K562 (cell line): ENCODE data around the gene RNF19B. TPM values are rescaled to one million over a fixed set of nuclear protein-coding genes. Genes with fewer than 3 reads are reported as not detected.

Experiments used
- ATAC-seq: fragments of 200-7000 bp; cut with Tn5 transposase; 3 replicates; pipeline ENCODE4 v1.9.1; 2020; ENCODE audit warnings: moderate library complexity
- BruUV-seq: library from RNA; stranded (reverse); fragments of 400-500 nt; replicated peaks from 2 replicates; lab custom pipeline; 2021; lab: Mats Ljungman, UMichigan
- CTCF ChIA-PET: fragments of 300-600 bp; formaldehyde crosslinking; extraction: SDS; loops from one replicate; lab custom pipeline; 2021; ENCODE audit warnings: low intra/inter-chr PET ratio; lab: Yijun Ruan, JAX
- POLR2A ChIA-PET: fragments of 300-600, 350-650 bp; sonication (Branson Sonifier 250); formaldehyde crosslinking; extraction: SDS; loops from one replicate; lab custom pipeline; 2021; ENCODE audit warnings: antibody characterized with exemption, inconsistent platforms; lab: Yijun Ruan, JAX
- DNase-seq, 4 experiments: peaks; one replicate each; pipeline versions ENCODE4 v3.0.0 to v3.0.0-alpha.2; 2011 to 2018; ENCODE audit warnings: low spot score in 3 of 4, mixed read lengths in 3 of 4; ENCODE audit errors: extremely low read depth in 1 of 4
- FAIRE-seq: peaks from 2 replicates; lab custom pipeline; 2011; peaks lifted over from hg19 to GRCh38; lab: Jason Lieb, UNC
- H2AFZ ChIP-seq: 2 replicates; pipeline ENCODE4 v1.6.0; 2011; ENCODE audit warnings: low read depth, low read length, control low read depth, inconsistent platforms
- H3K27ac ChIP-seq: fragments of 200-600 bp; 3 replicates; pipeline ENCODE4 v1.8.0; 2011; ENCODE audit warnings: low read depth, mild to moderate bottlenecking, control low read depth, inconsistent platforms, low read length, moderate library complexity, mixed read lengths; ENCODE audit errors: extremely low read depth
- H3K27me3 ChIP-seq, 2 experiments: fragments of 300-600 bp in 1 of 2; 2 replicates in 1 of 2; 3 replicates in 1 of 2; pipeline versions ENCODE4 v1.6.0 to v1.8.0; 2011; ENCODE audit warnings: inconsistent platforms in 2 of 2, low read length in 2 of 2, mild to moderate bottlenecking in 1 of 2, mixed read lengths in 1 of 2, moderate library complexity in 1 of 2; ENCODE audit not compliant: control insufficient read depth in 2 of 2, insufficient read depth in 2 of 2
- H3K36me3 ChIP-seq: fragments of 300-600 bp; 3 replicates; pipeline ENCODE4 v1.8.0; 2011; ENCODE audit warnings: mild to moderate bottlenecking, low read length, inconsistent platforms; ENCODE audit not compliant: control insufficient read depth, insufficient read depth
- H3K4me1 ChIP-seq, 2 experiments: fragments of 200-600 bp in 1 of 2; replicated peaks in 1 of 2; 2 replicates in 1 of 2; 3 replicates in 1 of 2; pipeline versions ENCODE4 v1.5.1 to v1.8.0; 2011; ENCODE audit warnings: inconsistent platforms in 2 of 2, low read length in 2 of 2, mild to moderate bottlenecking in 1 of 2, mixed read lengths in 1 of 2, moderate library complexity in 1 of 2; ENCODE audit not compliant: control insufficient read depth in 2 of 2, insufficient read depth in 2 of 2
- H3K4me2 ChIP-seq: 2 replicates; pipeline ENCODE4 v1.6.1; 2011; ENCODE audit warnings: low read length, control low read depth, inconsistent platforms, mixed read lengths; ENCODE audit not compliant: insufficient read depth
- H3K4me3 ChIP-seq: fragments of 200-600 bp; sonication (generic), shearing (Covaris generic); 2 replicates; pipeline ENCODE4 v1.5.1; 2016; ENCODE audit warnings: control low read depth, inconsistent platforms
- H3K79me2 ChIP-seq: fragments of 200-600 bp; 3 replicates; pipeline ENCODE4 v1.8.0; 2011; ENCODE audit warnings: low read length, inconsistent platforms; ENCODE audit not compliant: control insufficient read depth, insufficient read depth
- H3K9ac ChIP-seq, 2 experiments: 2 replicates each; pipeline versions ENCODE4 v1.6.0 to v1.6.1; 2011; ENCODE audit warnings: low read depth in 2 of 2, low read length in 2 of 2, control low read depth in 1 of 2, inconsistent platforms in 1 of 2, mild to moderate bottlenecking in 1 of 2, mixed read lengths in 1 of 2; ENCODE audit not compliant: insufficient read depth in 1 of 2
- H3K9me1 ChIP-seq: one replicate; pipeline ENCODE4 v1.6.0; 2011; ENCODE audit warnings: inconsistent platforms, mild to moderate bottlenecking, low read length, moderate library complexity; ENCODE audit not compliant: control insufficient read depth, insufficient read depth
- H3K9me3 ChIP-seq: replicated peaks from 2 replicates; pipeline ENCODE4 v1.5.1; 2011; ENCODE audit warnings: low read depth, low read length, inconsistent platforms; ENCODE audit not compliant: control insufficient read depth, insufficient read depth
- H4K20me1 ChIP-seq: replicated peaks from 2 replicates; pipeline ENCODE4 v1.6.1; 2011; ENCODE audit warnings: low read length, inconsistent platforms, mixed read lengths; ENCODE audit not compliant: control insufficient read depth, insufficient read depth
- ARID1B ChIP-seq: fragments of 450-650 bp; IDR thresholded peaks from 2 replicates; pipeline ENCODE4 v1.6.1; 2016; ENCODE audit warnings: antibody characterized with exemption, mild to moderate bottlenecking, inconsistent platforms
- GATAD2B ChIP-seq: fragments of 450-650 bp; IDR thresholded peaks from 2 replicates; pipeline ENCODE4 v1.6.1; 2017; ENCODE audit warnings: mild to moderate bottlenecking, borderline replicate concordance
- MYBL2 ChIP-seq, 2 experiments: fragments of 450-650 bp in 1 of 2; sonication (generic) in 1 of 2; formaldehyde crosslinking in 1 of 2; IDR thresholded peaks; 2 replicates each; pipeline versions ENCODE4 v1.6.1 to v1.8.1; 2017 to 2022; ENCODE audit warnings: borderline replicate concordance in 1 of 2, inconsistent platforms in 1 of 2, low read depth in 1 of 2, mild to moderate bottlenecking in 1 of 2, missing genetic modification reagents in 1 of 2, moderate library complexity in 1 of 2
- PTTG1 ChIP-seq: fragments of 450-650 bp; IDR thresholded peaks from 2 replicates; pipeline ENCODE4 v1.6.1; 2016; ENCODE audit warnings: low read depth, mild to moderate bottlenecking, missing genetic modification characterization, missing compliant biosample characterization
- U2AF2 ChIP-seq: fragments of 200-400 bp; formaldehyde crosslinking; optimal IDR thresholded peaks from 2 replicates; pipeline ENCODE3; 2017; ENCODE audit warnings: low read depth, mild to moderate bottlenecking, low read length
- WGBS: fragments of 100-300 bp; shearing (Covaris generic); methylation state at CpG from one replicate; pipeline ENCODE4 v1.1.6; 2016; ENCODE audit warnings: low coverage, mixed read lengths; ENCODE audit not compliant: insufficient coverage; ENCODE audit errors: missing lambda C conversion rate; 5-methylcytosine and 5-hydroxymethylcytosine counted together
- in situ Hi-C: fragments of 300-500 bp; cut with MboI; formaldehyde crosslinking; loops from 4 replicates; pipeline ENCODE4 v1.15.0; 2018; ENCODE audit warnings: inconsistent platforms, mixed read lengths
- intact Hi-C: fragments of 100-400 bp; cut with micrococcal nuclease; formaldehyde crosslinking; loops from 2 replicates; pipeline ENCODE4 v1.14.2; 2022
- polyA plus RNA-seq, 8 experiments: library from polyadenylated mRNA; depleted of rRNA in 4 of 8; stranded (reverse) in 5 of 8; unstranded in 3 of 8; fragments of >200 nt; fragmentation: Nextera tagmentation in 2 of 8; fragmentation: Illumina TruSeq in 1 of 8; extraction: Ambion mirVana in 2 of 8; extraction: Trizol in 1 of 8; gene quantifications; 2 replicates each; pipeline versions ENCODE4 v1.2.1 to v1.2.3, GENCODE V29; 2011 to 2014; ENCODE audit warnings: inconsistent platforms in 1 of 8, missing spikeins in 1 of 8
- total RNA-seq, 7 experiments: library from RNA; depleted of rRNA in 6 of 7; stranded (reverse); fragments of >200 nt in 6 of 7; fragmentation: Illumina TruSeq in 2 of 7; extraction: Trizol in 2 of 7; gene quantifications; 2 replicates each; pipeline versions ENCODE4 v1.2.1 to v1.2.3, GENCODE V29; 2011 to 2021; ENCODE audit warnings: low replicate concordance in 1 of 7
- TF ChIP-seq, protein P1 (sequence below), 2 experiments: fragments of 450-650 bp in 1 of 2; sonication (generic) in 1 of 2; formaldehyde crosslinking; conservative IDR thresholded peaks; 2 replicates each; pipeline versions ENCODE4 v1.4.0 to v1.8.1; 2020 to 2022; ENCODE audit warnings: mild to moderate bottlenecking in 1 of 2, missing genetic modification reagents in 1 of 2
- TF ChIP-seq, protein P2 (sequence below): sonication (generic); formaldehyde crosslinking; IDR thresholded peaks from 2 replicates; pipeline ENCODE4 v1.8.0; 2022; ENCODE audit warnings: mild to moderate bottlenecking, low read depth, missing genetic modification reagents

RNF19B gene
- total and polyA plus RNA-seq, 9 of the 15 experiments (the other 6 are each of a cell fraction or from before 2014, with no cell fraction given) = 2.6 to 14.9 (median 10.1) TPM

DNA sequence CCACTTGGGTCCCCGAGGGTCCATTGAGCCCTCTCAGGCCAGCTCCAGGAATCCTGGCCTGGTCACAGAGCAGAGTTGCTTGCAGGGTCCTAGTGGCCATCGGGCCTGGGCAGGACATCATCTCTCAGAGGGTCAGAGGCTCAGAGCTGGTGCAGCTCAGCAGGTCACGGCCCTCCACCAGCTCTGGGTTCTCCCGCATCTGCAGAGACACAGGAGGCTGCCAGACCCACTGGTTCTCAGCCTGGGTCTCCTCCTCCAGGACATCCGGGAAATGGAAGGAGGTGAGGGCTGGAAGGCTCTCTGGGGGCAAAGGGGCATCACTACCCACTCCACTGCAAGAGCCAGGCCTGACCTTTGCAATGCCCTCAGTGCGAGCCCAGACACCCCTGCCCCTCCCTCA lies 69.9 kb downstream of the RNF19B start:
- Histone ChIP-seq H3K4me2 (no peak overlapping the region), H3K4me3 (no peak overlapping the region), H3K9ac (peak overlapping the region in 1 of 2 experiments; percentile 9; a peak in 1 of 4 replicates), H3K79me2 (no peaks in the 10 kb centered on the region), H3K9me3 (no peaks in the 10 kb centered on the region), H3K4me1 (peaks cover 5 to 18% of the 10 kb centered on the region in 2 experiments; a peak in 3 of 5 replicates), H2AFZ (no peak overlapping the region), H3K36me3 (no peaks in the 10 kb centered on the region), H4K20me1 (peaks cover 35% of the 10 kb centered on the region), H3K9me1 (no peaks in the 10 kb centered on the region), H3K27ac (no peak overlapping the region), H3K27me3 (peaks cover 5 to 70% of the 10 kb centered on the region in 2 experiments; a peak in 4 of 5 replicates)
- 21% methylated on average over 4 of the region's 6 CpGs for WGBS
- TF ChIP-seq ARID1B (no peak), GATAD2B (no peak), MYBL2 (IDR thresholded peaks at IDR 0.05; ENCODE audit: low read depth) (no peak), MYBL2 (CRISPR knock-in tag; IDR thresholded peaks at IDR 0.05; ENCODE audit: borderline replicate concordance) (no peak), U2AF2 (no peak), PTTG1 (tag) (no peak)
- TF ChIP-seq, protein P1, sequence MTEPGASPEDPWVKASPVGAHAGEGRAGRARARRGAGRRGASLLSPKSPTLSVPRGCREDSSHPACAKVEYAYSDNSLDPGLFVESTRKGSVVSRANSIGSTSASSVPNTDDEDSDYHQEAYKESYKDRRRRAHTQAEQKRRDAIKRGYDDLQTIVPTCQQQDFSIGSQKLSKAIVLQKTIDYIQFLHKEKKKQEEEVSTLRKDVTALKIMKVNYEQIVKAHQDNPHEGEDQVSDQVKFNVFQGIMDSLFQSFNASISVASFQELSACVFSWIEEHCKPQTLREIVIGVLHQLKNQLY (CRISPR knock-in tag; conservative IDR thresholded peaks at IDR 0.05) = no peak
- TF ChIP-seq, protein P2, sequence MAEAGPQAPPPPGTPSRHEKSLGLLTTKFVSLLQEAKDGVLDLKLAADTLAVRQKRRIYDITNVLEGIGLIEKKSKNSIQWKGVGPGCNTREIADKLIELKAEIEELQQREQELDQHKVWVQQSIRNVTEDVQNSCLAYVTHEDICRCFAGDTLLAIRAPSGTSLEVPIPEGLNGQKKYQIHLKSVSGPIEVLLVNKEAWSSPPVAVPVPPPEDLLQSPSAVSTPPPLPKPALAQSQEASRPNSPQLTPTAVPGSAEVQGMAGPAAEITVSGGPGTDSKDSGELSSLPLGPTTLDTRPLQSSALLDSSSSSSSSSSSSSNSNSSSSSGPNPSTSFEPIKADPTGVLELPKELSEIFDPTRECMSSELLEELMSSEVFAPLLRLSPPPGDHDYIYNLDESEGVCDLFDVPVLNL (CRISPR knock-in tag) = no peak
- no peak for ATAC-seq
- no peak for DNase-seq
- POLR2A ChIA-PET = interaction anchor here (0.9 kb wide), 1 partner anchor 244 kb away, joined by 4 read pairs; the partner anchor contains the start of gene RBBP4
- BruUV-seq = no TSS peak
- CTCF ChIA-PET = no interaction called here
- FAIRE-seq = no peak
- intact Hi-C loops (no loop called here), in situ Hi-C loops (loop anchor here (25.0 kb wide), 1 partner anchor 718 kb away; no protein-coding TSS in a partner anchor)
